HUES64 (cell line): ENCODE results near the gene PHKB.

Experiments
- H3K27ac ChIP-seq: 2 replicates; pipeline ENCODE4 v1.7.0; 2013; ENCODE audit warnings: low read depth, low read length, inconsistent platforms
- H3K27me3 ChIP-seq: 2 replicates; pipeline ENCODE4 v1.6.1; 2013; ENCODE audit warnings: mild to moderate bottlenecking, low read length; ENCODE audit not compliant: insufficient read depth
- H3K36me3 ChIP-seq: 2 replicates; pipeline ENCODE4 v1.6.1; 2013; ENCODE audit warnings: mild to moderate bottlenecking, low read length; ENCODE audit not compliant: insufficient read depth
- H3K4me1 ChIP-seq: 2 replicates; pipeline ENCODE4 v1.6.1; 2013; ENCODE audit warnings: mild to moderate bottlenecking, low read length, moderate library complexity; ENCODE audit not compliant: insufficient read depth
- H3K4me3 ChIP-seq: 2 replicates; pipeline ENCODE4 v1.5.1; 2013; ENCODE audit warnings: mild to moderate bottlenecking, low read length, moderate library complexity
- H3K9ac ChIP-seq: 2 replicates; pipeline ENCODE4 v1.6.1; 2013; ENCODE audit warnings: mild to moderate bottlenecking, low read depth, low read length
- H3K9me3 ChIP-seq: 2 replicates; pipeline ENCODE4 v1.6.1; 2013; ENCODE audit warnings: low read depth, low read length; ENCODE audit not compliant: insufficient read depth
- WGBS: fragments of 150-250, 120-280 bp; methylation state at CpG from one replicate; pipeline ENCODE4 v1.1.7; 2013; ENCODE audit warnings: missing lambda C conversion rate; 5-methylcytosine and 5-hydroxymethylcytosine counted together

The PHKB gene

DNA sequence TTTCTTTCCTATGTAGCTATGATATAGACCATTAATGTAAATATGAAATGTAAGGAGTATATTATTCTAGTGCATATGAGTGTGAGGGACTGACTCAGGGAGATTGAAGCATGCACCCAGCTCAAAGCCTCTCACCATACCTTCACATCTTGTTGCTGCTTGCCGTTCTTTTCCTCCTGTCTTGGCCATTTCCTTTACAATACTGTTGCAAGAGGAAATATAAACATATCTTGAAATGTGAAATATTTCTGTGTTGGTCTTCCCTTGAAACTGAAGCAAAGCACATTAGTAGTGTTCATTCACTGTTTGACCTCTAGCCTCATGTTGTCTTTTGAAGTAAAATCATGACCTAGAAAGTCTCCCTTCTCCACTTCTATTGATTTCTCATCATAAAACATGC lies 46.6 kb downstream of the PHKB start:
- H3K36me3 ChIP-seq: peaks cover 32% of the 10 kb centered on the region
- no peaks in the 10 kb centered on the region for H3K9me3 ChIP-seq
- H3K27ac ChIP-seq: no peak overlapping the region
- H3K27me3 ChIP-seq: no peaks in the 10 kb centered on the region
- H3K4me1 ChIP-seq: peaks cover 5% of the 10 kb centered on the region
- no peak overlapping the region for H3K4me3 ChIP-seq
- H3K9ac ChIP-seq: no peak overlapping the region
- 86% methylated on average over 1 of the region's 1 CpG for WGBS

DNA sequence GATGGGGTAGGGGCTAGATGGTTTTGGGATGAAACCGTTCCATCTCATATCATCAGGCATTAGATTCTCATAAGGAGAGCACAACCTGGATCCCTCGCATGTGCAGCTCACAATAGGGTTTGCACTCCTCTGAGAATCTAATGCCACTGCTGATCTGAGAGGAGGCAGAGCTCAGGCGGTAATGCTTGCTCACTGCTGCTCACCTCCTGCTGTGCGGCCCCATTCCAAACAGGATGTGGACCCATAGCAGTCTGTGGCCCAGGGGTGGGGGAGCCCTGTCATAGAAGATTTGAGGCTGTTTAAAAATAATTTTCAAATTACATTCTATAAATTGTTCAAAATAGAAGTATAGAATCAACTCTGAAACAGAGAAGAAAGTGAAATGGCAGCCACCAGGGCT lies 50.8 kb downstream of the PHKB start:
- H3K27me3 ChIP-seq: no peaks in the 10 kb centered on the region
- peaks cover 5% of the 10 kb centered on the region for H3K4me1 ChIP-seq
- peaks cover 40% of the 10 kb centered on the region for H3K36me3 ChIP-seq
- no peak overlapping the region for H3K4me3 ChIP-seq
- 87% methylated on average over 4 of the region's 4 CpGs for WGBS
- no peaks in the 10 kb centered on the region for H3K9me3 ChIP-seq
- no peak overlapping the region for H3K27ac ChIP-seq
- H3K9ac ChIP-seq: no peak overlapping the region

DNA sequence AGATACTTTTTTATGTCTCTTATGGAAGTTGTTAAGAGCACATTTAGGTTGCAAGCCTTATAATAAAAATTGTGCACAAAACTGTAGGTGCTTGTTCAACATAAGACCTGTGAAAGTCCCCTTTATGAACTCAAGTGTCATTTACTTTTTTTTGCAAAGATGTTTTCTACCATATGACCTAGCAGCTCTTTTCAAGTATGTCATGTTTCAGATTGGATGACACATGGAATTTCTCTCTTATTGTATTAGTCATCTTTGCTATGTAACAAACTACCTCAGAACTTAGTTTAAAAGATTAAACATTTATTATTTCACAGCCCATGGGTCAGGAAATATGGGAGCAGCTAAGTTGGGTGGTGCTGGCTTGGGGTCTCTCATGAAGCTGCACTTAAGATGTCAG lies 57.9 kb downstream of the PHKB start:
- Histone ChIP-seq H3K27ac (no peak overlapping the region), H3K36me3 (peaks cover 27% of the 10 kb centered on the region), H3K4me3 (no peak overlapping the region), H3K9me3 (no peaks in the 10 kb centered on the region), H3K27me3 (no peaks in the 10 kb centered on the region), H3K9ac (no peak overlapping the region), H3K4me1 (peaks cover 5% of the 10 kb centered on the region; the same call in 1 of the 2 replicates)

DNA sequence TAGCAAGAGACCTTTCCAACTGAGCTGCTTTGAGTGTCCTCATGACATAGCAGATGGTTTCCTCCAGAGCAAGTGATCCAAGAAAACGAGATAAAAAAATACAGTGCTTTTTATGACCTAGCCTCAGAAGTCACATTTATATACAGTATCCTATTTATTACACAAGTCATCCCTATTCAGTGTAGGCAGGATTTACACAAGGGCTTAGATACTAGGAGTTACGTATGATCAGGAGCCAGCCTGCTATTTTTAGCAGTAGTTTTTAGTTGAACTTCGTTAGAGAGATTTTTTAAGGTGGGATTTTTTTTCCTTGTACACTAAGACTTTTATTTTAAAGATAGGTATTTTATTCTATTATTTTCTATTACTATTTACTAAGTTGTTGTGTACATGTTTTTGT lies 58.4 kb downstream of the PHKB start:
- H3K4me3 ChIP-seq: no peak overlapping the region
- no peaks in the 10 kb centered on the region for H3K9me3 ChIP-seq
- H3K27me3 ChIP-seq: no peaks in the 10 kb centered on the region
- WGBS: 93% methylated on average over 2 of the region's 3 CpGs
- H3K4me1 ChIP-seq: peaks cover 5% of the 10 kb centered on the region; the same call in 1 of the 2 replicates
- H3K27ac ChIP-seq: no peak overlapping the region
- H3K9ac ChIP-seq: no peak overlapping the region
- peaks cover 23% of the 10 kb centered on the region for H3K36me3 ChIP-seq

DNA sequence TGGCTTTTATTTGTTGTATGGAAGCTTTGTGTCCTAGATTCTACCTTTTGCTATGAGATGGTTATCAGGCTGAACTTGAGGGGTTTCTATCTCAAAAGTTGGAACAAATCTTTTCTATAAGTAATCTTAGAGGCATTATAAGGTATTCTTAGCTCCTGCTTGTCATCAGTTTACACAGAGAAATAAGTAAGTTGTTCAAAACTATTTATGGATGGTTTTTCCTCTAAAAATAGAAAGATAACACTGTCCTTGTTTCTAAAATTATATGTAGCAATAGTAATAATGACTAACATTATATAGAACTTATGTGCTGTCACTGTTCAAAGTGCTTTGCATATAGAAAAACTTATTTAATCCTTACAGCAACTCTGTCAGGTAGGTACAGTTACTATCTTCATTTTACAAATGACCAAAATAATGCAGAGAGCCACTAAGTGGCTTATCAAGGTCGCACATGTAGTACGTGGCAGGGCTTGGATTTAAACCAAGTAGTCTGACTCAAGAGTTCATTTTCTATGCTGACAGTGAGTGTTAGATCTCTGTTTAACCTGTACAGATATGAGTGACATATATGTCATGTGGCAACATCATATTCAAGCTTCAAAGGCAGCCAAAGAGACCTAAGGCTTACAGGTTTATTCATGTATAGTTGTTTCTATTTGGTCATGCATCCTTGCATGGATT lies 59.0 kb downstream of the PHKB start:
- Histone ChIP-seq H3K4me1 (peaks cover 5% of the 10 kb centered on the region; the same call in 1 of the 2 replicates), H3K9me3 (no peaks in the 10 kb centered on the region), H3K27ac (no peak overlapping the region), H3K27me3 (no peaks in the 10 kb centered on the region), H3K4me3 (no peak overlapping the region), H3K9ac (no peak overlapping the region), H3K36me3 (peaks cover 19% of the 10 kb centered on the region)
- WGBS: 98% methylated on average over 2 of the region's 2 CpGs

DNA sequence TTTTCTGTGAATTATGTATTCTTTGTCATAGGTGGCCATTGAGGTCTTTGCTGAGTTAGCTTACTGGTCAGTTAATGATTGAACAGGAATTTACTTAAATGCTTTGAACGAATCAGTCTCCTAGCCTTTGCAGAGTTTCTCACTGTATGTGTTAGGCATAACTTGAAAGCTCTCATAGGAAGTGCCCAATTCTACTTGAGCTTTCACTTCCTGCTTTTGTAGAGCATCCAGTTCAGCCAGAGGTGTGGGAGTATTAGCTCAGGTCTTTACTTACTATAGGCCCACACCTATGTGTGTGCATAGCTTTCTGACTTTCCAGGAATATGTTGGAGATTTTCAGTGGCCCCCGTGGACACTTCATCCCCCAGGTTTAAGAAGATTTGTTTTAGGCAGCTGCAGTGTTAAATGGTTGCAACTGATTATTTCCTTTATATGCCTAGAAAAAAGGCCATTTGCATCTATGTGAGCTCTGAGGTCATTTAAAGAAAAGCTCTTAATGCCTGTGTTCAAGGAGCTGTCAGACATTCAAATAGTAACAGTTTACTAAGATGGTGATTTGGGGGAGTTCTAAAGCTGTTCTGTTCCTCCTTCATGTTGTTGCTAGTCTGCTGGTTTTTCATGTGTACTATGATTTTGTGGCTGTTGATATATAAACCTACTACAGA lies 62.3 kb downstream of the PHKB start:
- WGBS: 82% methylated on average over 2 of the region's 2 CpGs
- Histone ChIP-seq H3K27me3 (no peaks in the 10 kb centered on the region), H3K27ac (no peak overlapping the region), H3K4me1 (peaks cover 5% of the 10 kb centered on the region; the same call in 1 of the 2 replicates), H3K36me3 (no peaks in the 10 kb centered on the region), H3K4me3 (no peak overlapping the region), H3K9ac (no peak overlapping the region), H3K9me3 (no peaks in the 10 kb centered on the region)

DNA sequence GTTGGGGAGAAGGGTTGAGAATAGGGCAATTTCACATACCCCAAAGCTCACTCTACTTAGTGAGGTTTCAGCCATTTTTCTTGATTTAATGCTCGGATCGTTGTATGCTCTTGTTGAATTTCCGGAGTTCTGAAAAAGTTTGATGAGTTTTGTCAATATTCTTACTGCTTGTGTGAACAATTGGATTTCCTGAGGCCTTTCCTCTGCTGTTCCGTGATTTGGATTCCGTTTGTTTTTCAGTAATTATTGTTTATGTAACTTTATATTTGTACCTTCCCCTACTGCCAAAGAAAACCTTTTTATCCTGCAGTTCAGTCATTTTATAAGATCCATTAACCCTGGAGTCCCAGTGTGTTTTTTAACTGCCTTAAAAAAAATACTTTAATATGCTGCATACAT lies 62.9 kb downstream of the PHKB start:
- Histone ChIP-seq H3K27ac (no peak overlapping the region), H3K27me3 (no peaks in the 10 kb centered on the region), H3K9me3 (no peaks in the 10 kb centered on the region), H3K4me3 (no peak overlapping the region), H3K4me1 (peaks cover 5% of the 10 kb centered on the region; the same call in 1 of the 2 replicates), H3K9ac (no peak overlapping the region), H3K36me3 (no peaks in the 10 kb centered on the region)
- whole genome bisulfite sequencing: 95% methylated on average over 4 of the region's 5 CpGs

DNA sequence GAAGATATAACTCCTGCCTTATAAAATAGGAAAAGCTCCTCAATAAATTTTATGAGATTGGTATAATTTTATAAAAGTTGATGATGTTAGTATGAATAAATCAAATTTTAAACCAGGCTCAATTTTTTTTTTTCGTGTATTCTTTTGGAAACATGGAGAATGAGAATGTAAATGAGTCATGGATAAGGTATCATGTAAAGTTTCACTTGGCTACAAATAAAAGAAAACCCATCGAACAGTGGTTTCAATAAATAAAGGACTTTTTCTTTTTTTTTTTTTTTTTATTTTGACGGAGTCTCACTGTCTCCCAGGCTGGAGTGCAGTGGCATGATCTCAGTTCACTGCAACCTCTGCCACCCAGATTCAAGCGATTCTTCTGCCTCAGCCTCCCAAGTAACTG lies 67.3 kb downstream of the PHKB start:
- no peak overlapping the region for H3K27ac ChIP-seq
- peaks cover 4% of the 10 kb centered on the region; the same call in 1 of the 2 replicates for H3K4me1 ChIP-seq
- H3K9me3 ChIP-seq: peaks cover 6% of the 10 kb centered on the region; the same call in 1 of the 2 replicates
- no peak overlapping the region for H3K4me3 ChIP-seq
- peaks cover 6% of the 10 kb centered on the region for H3K36me3 ChIP-seq
- H3K9ac ChIP-seq: no peak overlapping the region
- 96% methylated on average over 4 of the region's 4 CpGs for WGBS
- H3K27me3 ChIP-seq: no peaks in the 10 kb centered on the region

DNA sequence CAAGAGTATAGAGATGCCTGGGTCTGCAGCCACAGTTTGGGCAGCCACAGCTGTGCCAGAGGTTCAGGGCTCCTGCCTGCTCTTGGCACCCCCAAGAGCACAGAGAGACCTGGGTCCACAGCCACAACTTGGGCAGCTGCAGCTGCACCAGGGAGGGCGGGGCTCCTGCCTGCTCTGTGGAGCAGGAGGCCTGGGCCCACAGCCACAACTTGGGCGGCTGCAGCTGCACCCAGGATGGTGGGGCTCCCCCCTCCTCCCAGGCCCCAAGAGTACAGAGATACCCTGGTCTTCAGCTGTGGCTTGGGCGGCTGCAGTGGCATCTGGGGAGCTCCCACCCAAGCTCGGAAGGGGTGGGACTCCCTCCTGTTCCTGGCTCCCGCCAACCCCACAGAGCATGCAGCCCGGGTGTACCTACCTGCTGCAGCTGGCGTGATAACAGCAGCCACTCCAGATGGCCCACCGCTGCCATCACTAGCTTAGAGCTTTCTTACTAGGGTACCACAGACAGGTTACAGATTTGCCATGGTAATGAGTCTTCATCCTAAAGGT lies 72.7 kb downstream of the PHKB start:
- Histone ChIP-seq H3K27me3 (no peaks in the 10 kb centered on the region), H3K36me3 (peaks cover 6% of the 10 kb centered on the region), H3K27ac (no peak overlapping the region), H3K9me3 (peaks cover 13% of the 10 kb centered on the region), H3K9ac (no peak overlapping the region), H3K4me3 (no peak overlapping the region), H3K4me1 (no peaks in the 10 kb centered on the region)
- WGBS: 96% methylated on average over 8 of the region's 8 CpGs

DNA sequence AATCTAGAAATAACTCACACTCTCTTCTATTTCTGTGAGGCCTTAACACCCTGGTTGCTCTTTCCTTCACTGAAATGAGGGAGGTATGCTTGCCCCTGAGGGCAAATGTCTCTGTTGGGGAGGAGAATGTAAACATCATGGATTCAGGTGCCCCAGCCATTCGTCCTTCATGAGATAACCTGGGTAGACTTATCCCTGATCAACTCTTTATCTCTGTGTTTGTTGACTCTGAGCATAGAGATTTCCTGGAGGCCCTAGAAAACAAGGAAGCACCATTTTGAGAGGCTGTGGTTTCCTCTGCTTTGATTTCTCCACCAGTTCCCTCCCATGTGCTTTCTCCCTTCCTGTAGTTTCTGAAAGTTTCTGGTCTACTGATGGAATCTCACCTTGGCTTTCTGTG lies 77.3 kb downstream of the PHKB start:
- Histone ChIP-seq H3K36me3 (peaks cover 5% of the 10 kb centered on the region; the same call in 1 of the 2 replicates), H3K4me1 (no peaks in the 10 kb centered on the region), H3K27me3 (no peaks in the 10 kb centered on the region), H3K9me3 (peaks cover 31% of the 10 kb centered on the region), H3K4me3 (no peak overlapping the region), H3K27ac (no peak overlapping the region), H3K9ac (no peak overlapping the region)
- 92% methylated on average over 1 of the region's 1 CpG for WGBS
